GM12892 (cell line): ENCODE results near the gene FGF11.

Experiments
- POLR2A ChIP-seq: IDR thresholded peaks from 2 replicates; pipeline ENCODE4 v1.6.1; 2011; ENCODE audit warnings: low read depth, low read length, control low read depth
- POLR2AphosphoS5 ChIP-seq: IDR thresholded peaks from 2 replicates; pipeline ENCODE4 v1.6.1; 2011; ENCODE audit warnings: low read depth, low read length, control low read depth
- TAF1 ChIP-seq: IDR thresholded peaks from 2 replicates; pipeline ENCODE4 v1.6.1; 2011; ENCODE audit warnings: low read depth, mild to moderate bottlenecking, control low read depth, low read length, borderline replicate concordance

- TF ChIP-seq POLR2AphosphoS5 (no peak), POLR2A (no peak), TAF1 (no peak)
These were observed 38.3 kb downstream of the FGF11 start for GRCh38 chr17:7477392-7478275.
